ENCODE data around the gene AP2S1. TPM values are rescaled to one million over a fixed set of nuclear protein-coding genes. Genes with fewer than 3 reads are reported as not detected.

Gene AP2S1
- total and polyA plus RNA-seq, 2 donors (not counting 3 experiments of a cell fraction or from before 2014, with no cell fraction given), result 313 to 376 TPM

DNA sequence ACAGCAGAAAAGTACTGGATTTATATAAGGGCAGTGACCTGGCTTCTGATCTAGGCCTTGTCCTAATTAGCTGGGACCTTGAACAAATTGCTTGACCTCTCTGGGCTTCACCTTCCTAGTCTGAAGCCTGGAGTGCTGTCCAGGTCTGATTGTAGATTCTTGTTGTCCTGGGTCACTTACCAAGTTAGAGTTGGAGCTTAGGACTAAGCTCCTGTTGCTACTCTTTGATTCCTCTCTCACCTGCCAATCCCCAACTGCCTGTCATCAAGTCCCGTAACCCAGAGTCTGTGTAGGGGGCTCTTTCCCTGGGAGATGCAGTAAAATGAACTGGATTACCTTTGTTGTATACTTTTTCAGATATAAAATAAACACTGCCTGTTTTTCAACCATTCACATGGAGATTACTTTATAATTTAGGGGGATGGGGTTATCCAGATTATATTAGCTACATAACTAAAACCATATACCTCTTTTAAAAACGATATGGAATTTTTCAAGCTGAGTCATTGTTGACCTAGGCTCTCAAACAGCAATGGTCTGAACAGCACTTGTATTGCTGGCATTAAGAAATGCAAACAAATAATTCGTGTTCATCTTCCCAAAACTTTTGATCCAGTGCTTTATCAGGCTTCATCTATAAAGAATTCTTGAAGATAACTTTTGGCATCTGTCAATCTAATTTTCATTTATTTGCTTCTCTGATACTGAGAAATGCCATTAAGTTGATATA lies 15.9 kb upstream of the AP2S1 start:
- Histone ChIP-seq H3K9me3 (replicated peaks; ENCODE audit: control insufficient read depth, insufficient read depth, low read length) (no peaks in the 10 kb centered on the region), H3K9ac (replicated peaks; ENCODE audit: extremely low read depth, insufficient read depth, low read length) (peak overlapping the region; percentile 19), H3K4me1 (ENCODE audit: control insufficient read depth, extremely low read depth, insufficient read depth, low read length) (peaks cover 40% of the 10 kb centered on the region), H3K36me3 (ENCODE audit: control insufficient read depth in 2 of 2, extremely low read depth in 1 of 2, insufficient read depth in 2 of 2, low read length in 2 of 2) (no peaks in the 10 kb centered on the region), H3K9me1 (replicated peaks; ENCODE audit: control insufficient read depth, extremely low read depth, insufficient read depth, low read length) (no peaks in the 10 kb centered on the region), H3K4me3 (replicated peaks in 1 of 3; ENCODE audit: insufficient read depth in 1 of 3, low read depth in 1 of 3, low read length in 3 of 3) (no peak overlapping the region), H2AFZ (ENCODE audit: low read depth, low read length) (no peak overlapping the region), H4K20me1 (replicated peaks; ENCODE audit: control insufficient read depth, extremely low read depth, insufficient read depth, low read length) (no peaks in the 10 kb centered on the region), H3K27me3 (ENCODE audit: control insufficient read depth in 2 of 2, insufficient read depth in 2 of 2, low read length in 2 of 2) (no peaks in the 10 kb centered on the region), H3K27ac (ENCODE audit: insufficient read depth, low read depth, low read length) (peak overlapping the region; percentile 52), H3K4me2 (ENCODE audit: insufficient read depth, low read length) (peak overlapping the region; percentile 81), H3K79me2 (ENCODE audit: control insufficient read depth, insufficient read depth, low read length) (peaks cover 94% of the 10 kb centered on the region)
- dilution Hi-C loops (cut with MboI; ENCODE audit: extremely low pct_ligation_motif_present, low sequenced_read_pairs) (no loop called here), intact Hi-C loops (cut with micrococcal nuclease) (no loop called here)
- FAIRE-seq (peak; percentile 59), DNase-seq (ENCODE audit: low read depth, low spot score) (peak; percentile 52)
- ChIA-PET CTCF (interaction anchor here (0.8 to 1.6 kb wide), 5 partner anchors 10 to 124 kb away, joined by 3 to 7 read pairs (median 4); no protein-coding TSS in a partner anchor), POLR2A (no interaction called here)
- TF ChIP-seq POLR2AphosphoS5 (IDR thresholded peaks at IDR 0.05; ENCODE audit: insufficient read depth, low read depth, low read length) (no peak), FOS (IDR thresholded peaks at IDR 0.05; ENCODE audit: borderline replicate concordance, insufficient read depth, low read length) (peak; percentile 32)
- TF ChIP-seq, protein P1, sequence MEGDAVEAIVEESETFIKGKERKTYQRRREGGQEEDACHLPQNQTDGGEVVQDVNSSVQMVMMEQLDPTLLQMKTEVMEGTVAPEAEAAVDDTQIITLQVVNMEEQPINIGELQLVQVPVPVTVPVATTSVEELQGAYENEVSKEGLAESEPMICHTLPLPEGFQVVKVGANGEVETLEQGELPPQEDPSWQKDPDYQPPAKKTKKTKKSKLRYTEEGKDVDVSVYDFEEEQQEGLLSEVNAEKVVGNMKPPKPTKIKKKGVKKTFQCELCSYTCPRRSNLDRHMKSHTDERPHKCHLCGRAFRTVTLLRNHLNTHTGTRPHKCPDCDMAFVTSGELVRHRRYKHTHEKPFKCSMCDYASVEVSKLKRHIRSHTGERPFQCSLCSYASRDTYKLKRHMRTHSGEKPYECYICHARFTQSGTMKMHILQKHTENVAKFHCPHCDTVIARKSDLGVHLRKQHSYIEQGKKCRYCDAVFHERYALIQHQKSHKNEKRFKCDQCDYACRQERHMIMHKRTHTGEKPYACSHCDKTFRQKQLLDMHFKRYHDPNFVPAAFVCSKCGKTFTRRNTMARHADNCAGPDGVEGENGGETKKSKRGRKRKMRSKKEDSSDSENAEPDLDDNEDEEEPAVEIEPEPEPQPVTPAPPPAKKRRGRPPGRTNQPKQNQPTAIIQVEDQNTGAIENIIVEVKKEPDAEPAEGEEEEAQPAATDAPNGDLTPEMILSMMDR (IDR thresholded peaks at IDR 0.05; ENCODE audit: extremely low read depth in 1 of 2, insufficient read depth in 1 of 2, low read depth in 1 of 2, low read length in 2 of 2), result no peak
- no TSS peak for BruUV-seq (replicated peaks)

All from endothelial cell of umbilical vein (primary cell).